ENCODE measurements around the gene TMEM9B. TPM values are rescaled to one million over a fixed set of nuclear protein-coding genes. Genes with fewer than 3 reads are reported as not detected.

TMEM9B gene
- total RNA-seq, 1 donor from 2014 or later = 25.6 TPM

DNA sequence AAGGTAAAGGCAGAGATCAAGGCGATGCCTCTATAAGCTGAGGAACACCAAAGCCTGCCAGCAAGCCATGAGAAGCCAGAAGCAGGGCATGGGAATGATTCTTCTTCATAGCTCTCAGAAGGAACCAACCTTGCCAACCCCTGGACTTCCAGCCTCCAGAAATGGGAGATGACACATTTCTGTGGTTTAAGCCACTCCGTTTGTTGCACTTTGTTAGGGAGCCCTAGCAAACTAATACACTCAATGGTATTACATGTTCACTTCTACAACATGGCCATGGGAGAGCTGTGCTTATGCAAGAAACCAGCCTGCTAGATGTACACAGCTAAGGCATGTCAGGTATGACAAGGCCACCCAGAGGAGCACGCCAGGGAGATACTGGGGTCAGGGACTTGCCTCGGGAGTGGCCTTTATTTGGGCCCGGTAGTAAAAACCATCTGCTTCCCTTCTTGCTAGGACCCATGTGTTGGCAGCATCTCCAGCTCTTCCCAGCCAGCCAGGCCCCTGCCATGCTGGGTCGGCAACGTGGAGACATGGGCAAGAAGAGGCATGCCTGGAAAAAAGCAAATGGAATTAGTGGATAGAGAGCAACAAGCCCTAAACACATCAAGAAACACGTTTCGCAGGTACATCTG lies 35.1 kb downstream of the TMEM9B start:
- no peak for DNase-seq

DNA sequence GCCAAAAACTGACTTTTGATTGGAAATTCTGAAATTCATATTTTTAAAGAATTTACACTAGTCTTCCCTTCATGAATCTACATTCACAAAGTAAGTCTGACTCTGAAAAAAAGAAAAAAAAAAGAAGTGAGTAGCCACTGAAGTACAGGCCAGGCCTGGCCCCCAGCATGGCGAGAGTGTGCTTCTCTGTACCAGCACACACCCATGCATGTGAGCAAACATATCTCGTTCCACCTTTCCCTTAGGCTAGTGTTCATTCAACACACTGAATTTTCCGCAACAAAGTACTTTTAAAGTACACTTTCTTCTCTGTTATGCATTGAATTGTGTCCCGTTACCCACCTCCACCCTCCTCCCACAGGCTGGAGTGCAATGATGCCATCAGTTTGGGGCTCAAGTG lies 36.0 kb downstream of the TMEM9B start:
- DNase-seq = no peak

DNA sequence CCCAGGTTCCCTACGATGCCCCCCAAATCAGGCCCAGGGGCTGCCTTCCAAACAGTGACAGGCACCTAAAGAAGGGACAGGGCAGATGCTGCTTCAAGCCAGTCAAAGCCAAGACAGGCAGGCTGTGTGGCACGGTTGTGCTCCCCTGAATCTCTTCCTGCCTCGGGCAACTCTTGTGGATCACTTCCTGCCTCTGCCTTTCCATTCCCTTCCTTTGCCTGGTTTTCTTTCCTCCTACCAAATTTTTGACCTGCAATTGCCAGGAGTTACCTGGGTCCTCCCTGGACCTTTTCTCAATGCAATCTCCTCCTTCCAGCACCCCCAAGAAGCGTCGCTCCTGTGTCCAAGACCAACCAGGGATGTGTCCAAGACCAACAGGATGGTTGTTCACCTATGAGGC lies 37.0 kb downstream of the TMEM9B start:
- no peak for DNase-seq

DNA sequence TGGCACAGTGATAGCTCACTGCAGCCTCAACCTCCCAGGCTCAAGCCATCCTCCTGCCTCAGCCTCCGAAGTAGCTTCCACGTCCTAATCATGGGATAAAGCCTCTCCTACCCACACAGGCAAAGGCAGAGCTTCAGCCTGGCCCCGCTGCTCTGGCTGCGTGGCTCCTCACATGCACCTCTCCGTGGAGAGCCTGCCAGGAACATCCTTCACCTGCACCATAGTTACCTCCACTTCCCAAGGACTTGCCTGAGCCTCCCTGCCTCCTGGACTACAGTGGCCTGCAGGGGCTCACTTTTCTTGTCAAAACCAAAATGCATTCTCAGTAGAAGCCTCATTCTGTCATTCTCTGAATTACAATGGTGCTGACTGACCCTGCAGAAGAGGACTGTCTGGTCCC lies 38.0 kb downstream of the TMEM9B start:
- DNase-seq = no peak

DNA sequence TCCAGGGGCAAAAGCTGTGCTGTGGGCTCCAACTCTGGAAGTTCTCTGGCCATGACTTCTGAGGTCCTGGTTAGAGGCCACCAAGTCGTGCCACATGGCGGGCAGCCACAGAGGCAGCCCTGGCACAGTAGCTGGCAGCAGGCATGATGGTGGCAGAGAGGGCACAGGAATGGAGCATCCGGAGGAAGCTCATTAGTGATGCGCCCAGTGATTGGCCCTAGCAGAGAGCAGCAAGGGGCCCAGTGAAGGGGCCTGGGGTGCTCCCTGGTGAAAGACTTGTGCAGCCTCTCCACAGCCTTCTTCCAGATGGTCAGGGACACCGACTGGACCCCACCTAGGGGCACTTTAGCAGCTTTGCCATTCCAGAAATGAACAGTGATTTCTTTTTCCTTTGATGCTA lies 38.5 kb downstream of the TMEM9B start:
- no peak for DNase-seq

DNA sequence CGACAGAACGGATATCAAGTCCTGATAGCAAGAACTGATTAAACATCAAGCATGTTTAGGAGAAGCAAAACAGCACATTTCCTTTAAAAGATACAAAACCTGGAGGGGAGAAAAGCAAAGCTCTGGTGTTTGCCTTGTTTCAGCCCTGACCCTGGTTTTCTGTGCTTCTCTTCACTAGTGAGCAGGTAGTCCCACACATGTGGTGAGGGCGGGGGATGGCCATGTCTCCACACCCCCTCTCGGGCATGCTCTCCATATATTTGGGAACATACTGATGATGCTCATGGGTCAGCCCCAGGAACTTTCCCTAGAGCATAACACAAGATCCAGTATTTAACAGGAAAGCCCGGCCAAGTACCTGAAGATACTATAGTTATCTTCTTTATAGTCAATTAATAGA lies 41.6 kb downstream of the TMEM9B start:
- no peak for DNase-seq

DNA sequence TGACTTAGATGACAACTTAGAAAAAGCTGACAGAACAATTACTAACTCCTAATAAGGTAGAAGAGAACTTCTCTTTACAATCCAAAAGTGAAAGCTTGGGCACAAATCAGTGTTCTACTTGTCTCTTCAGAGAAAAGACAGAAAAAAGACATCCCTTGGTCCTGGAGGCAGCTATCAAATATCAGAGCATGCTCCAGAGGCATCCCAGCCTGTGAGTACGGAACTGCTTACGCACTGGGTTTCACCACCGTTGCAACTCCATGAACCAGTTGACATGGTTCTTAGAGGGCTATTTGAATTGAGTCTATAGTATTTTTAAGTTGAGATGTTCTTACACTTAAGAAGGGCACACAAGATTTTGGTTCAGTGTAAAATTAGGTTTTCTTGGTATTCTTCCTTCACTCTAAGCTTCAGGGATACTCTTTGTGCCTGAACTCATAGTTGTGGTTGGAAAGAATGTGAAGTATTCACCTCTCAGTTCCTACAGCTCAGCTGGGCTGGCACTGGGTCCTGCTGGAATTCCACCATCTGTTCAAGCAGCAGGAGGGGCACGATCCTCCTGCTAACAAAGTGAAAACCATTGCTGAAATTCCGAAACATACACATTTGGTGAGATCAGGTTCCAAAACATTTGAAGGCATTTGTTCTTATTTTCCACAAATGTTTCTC lies 47.0 kb downstream of the TMEM9B start:
- DNase-seq = peak; percentile 59

DNA sequence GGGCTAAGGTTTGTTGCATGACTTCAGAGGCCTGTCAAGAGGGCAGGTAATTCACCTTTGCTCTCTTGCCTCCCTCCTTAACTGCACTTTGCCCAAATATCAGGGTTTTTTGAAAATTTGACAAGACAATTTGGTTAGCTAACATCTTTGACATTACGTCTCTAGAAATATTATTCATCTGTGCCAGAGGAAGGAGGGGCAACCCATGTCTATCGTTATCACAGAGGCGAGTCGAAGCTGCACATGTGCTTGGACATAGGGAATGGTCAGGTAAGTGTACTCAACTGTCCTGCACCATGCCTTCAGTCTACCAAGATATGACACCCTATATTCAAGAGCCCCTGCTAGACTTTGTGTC lies 49.6 kb downstream of the TMEM9B start:
- no peak for DNase-seq

DNA sequence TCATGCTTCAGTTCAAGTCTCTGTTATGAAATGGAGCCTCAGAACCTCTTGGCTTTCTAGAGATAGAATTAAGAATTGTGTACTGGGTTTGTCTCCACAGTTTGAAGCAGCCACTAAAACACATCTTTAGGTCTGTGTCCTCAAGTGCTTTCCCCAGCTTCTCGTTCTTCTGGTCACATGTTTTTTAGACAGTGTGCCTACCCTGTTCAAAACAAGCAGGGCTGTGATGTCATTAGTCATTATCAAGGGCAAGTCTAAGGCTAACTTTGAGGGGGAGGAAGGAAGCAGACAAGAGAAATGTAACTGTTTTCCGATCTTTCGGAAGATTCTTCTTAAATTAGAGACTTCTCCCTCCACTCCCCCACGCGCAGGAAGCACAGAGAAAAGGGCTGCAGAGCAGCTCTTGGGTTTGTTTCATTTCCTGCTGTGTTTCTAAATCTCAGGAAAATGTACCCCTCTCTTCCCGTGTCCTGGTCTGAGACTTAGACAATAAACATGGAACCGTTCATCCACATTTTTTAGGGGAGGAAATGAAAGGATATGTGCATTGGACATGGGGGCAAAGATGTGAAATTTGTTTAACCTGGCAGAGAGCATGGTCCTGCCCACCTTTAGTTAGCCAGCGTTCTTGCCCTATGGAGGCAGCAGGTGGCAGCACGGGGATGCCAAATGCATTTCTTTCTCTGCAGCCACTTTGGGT lies 50.1 kb downstream of the TMEM9B start:
- DNase-seq = no peak

DNA sequence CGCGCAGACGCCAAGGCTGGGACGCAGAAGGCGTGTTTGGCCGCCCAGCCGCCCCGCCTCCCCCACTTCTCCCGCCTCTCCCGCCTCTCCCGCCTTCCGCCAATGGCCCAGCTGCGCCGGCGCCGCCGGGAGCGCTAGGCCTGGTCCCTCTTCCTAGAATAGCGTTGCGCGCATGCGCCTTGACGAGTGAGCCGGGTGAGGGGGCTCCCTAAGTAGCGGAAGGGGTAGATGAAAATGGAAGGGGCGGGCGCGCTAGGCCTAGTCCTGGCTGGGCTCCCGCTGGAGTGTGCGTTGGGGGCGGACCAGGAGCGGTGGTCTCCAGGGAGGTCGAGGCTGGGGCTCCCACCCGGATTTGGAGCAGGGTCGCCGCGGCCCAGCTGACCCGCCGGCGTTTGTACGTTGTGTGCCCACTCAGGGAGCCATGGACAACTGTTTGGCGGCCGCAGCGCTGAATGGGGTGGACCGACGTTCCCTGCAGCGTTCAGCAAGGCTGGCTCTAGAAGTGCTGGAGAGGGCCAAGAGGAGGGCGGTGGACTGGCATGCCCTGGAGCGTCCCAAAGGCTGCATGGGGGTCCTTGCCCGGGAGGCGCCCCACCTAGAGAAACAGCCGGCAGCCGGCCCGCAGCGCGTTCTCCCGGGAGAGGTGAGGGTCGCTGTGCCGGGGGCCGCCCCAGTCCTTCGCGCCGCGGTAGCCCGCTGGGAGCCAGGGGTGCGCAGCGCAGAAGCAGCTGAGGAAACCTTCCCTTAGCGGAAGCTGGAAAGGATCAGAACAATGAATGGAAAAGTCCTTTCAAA lies 53.0 kb downstream of the TMEM9B start, which contains the start of gene AKIP1:
AKIP1 (plus strand) TSS at position 161 of the 795 bp plus-strand sequence; CDS start at position 422, 261 bp downstream.
- DNase-seq = peak; percentile 96

DNA sequence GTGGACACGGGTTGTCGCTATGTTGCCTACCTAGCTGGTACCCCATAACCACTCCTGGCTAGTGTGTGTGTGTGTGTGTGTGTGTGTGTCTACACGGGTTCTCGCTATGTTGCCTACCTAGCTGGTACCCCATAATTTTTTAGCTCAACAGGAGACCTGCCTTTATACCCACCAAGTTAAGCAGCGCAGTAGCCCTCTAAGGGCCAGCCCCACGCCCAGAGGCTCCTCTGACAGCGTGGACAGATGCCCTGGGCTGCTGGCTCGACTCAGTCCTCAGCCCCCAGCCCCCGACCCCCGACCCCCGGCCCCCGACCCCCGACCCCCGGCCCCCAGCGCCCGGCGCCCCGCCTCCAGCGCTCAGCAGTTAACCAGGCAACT lies 53.6 kb downstream of the TMEM9B start:
- DNase-seq = no peak

DNA sequence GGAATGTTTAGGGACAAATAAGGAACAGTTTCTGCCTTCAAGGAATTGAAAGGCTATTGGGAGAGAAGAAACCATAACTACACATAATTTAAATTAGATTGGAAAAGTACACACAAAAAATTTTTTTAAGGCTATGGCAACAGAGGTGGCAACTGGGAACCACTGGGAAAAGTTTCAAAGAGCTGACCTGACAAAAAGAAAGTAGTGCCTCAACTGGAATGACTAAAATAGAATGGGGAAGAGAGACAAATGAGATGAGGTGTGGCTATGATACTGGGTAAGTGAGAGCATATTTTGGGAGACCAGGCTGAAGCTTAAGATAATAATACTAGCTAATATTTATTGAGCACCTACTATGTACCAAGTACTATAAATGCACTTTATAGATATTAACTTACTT lies 56.1 kb downstream of the TMEM9B start:
- DNase-seq = no peak

DNA sequence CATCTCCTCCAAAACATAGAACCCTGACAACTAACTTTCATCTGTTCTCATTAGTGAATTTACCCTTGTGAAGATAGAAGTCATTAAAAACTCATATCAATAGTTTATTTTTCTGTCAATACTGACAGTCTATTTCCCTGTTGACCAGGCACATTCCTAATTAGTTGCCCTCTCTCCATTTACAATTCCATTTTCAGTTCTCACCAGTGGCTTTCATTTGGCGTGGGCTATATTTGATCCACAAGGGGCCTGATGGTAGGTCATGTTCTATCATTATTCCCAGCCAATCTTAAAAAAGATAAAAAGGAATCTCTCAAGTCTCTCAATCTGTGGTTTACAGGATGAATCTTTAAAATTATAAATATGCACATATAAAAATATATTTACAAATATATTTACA lies 57.1 kb downstream of the TMEM9B start:
- DNase-seq = no peak

DNA sequence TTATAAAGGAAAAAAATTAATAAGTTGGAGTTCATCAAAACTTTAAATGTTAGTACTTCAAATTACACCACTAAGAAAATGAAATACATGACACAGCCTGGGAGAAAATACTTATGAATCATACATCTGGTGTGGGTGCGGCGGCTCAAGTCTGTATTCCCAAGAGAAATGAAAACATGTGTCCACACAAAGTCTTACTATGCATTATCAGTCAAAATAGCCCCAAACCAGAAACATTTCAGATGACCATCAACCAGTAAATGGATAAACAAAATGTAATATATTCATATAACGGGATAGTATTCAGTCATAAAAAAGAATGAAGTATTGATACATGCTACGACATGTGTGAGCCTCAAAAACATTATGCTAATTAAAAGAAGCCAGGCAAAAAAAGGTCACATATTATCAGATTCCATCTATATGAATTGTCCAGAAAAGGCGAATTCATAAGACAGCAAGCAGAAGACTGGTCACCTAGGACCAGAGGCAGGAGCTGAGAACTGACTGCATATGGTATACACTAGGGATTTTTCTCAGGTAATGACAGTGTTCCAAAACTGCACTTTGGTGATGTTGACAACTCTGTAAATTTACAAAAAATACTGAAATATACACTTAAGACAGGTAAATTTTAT lies 58.6 kb downstream of the TMEM9B start:
- no peak for DNase-seq

DNA sequence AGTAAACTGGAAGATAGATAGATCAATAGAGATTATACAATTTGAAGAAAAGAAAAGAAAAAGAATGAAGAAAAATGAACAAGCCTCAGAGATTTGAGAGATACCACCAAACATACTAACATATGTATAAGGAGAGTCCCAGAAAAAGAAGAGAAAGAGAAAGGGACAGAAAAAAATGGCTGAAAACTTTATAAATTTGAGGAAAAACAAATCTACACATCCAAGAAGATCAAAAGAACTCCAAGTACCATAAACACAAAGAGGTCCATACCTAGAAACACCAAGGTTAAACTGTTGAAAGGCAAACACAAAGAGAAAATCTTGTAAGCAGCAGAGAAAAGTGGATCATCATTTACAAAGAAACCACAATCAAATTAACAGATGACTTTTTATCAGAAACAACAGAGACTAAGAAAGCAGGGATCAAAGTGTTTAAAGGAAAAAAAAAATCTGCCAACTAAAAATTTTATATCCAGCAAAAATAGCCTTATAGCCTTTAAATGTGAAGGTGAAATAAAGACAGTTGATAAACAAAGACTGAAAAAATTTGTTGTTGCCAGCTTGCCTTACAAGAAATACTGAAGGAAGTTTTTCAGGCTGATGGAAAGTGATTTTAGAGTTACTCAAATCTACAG lies 65.0 kb downstream of the TMEM9B start:
- DNase-seq = no peak

Small RNA genes within 50 kb of the gene (small RNA-seq; reads per million reads assigned to genes)
- gene RF00019 (ENCODE audit: low replicate concordance) = not detected

Other genes with a start within 250 kb of the TMEM9B start
- 12.1 TPM for gene AKIP1, start 53.3 kb downstream of the TMEM9B start, total RNA-seq
- not detected for gene C11orf16, start 31.5 kb downstream of the TMEM9B start, total RNA-seq
- not detected for gene ASCL3, start 21.4 kb downstream of the TMEM9B start, total RNA-seq
- gene NRIP3, start 39.6 kb upstream of the TMEM9B start, total RNA-seq = 0.39 TPM
- gene SCUBE2, start 127.2 kb upstream of the TMEM9B start, total RNA-seq = 15.7 TPM